ENCODE measurements around the gene TRPC1.

DNA sequence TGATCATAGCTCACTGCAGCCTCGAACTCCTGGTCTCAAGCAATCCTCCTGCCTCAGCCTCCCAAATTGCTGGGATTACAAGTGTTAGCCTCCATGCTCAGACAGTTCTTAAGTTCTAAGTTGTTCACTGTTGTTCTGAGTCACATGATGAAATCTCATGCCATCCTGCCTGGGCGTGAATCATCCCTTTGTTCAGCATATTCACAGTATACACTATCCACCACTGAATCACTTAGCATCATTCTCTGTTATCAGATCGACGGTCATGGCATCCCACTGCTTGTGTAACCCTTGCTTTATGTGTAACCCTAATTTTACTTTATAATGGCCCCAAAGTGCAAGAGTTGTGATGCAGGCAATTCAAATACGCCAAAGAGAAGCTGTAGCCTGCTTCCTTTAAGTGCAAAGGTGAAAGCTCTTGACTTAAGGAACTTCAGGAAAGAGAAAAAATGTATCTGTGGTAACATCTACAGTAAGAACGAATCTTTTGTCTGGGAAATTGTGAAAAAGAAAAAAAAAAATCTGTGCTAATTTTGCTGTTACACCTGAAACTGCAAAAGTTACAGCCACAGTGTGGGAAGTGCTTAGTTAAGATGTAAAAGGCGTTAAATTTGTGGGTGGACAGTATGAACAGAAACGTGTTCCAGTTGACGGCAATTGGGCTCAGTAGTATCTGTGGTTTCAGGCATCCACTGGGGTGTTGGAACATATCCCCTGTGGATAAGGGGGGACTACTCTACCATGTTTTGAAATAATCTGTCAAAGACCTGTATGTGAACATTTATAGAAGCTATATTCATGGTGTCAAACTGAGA, 84.5 kb downstream of the TRPC1 start:
- no peak for TF ChIP-seq EZH2 (IDR thresholded peaks at IDR 0.05; ENCODE audit: low read length)
- TF ChIP-seq, protein P1, sequence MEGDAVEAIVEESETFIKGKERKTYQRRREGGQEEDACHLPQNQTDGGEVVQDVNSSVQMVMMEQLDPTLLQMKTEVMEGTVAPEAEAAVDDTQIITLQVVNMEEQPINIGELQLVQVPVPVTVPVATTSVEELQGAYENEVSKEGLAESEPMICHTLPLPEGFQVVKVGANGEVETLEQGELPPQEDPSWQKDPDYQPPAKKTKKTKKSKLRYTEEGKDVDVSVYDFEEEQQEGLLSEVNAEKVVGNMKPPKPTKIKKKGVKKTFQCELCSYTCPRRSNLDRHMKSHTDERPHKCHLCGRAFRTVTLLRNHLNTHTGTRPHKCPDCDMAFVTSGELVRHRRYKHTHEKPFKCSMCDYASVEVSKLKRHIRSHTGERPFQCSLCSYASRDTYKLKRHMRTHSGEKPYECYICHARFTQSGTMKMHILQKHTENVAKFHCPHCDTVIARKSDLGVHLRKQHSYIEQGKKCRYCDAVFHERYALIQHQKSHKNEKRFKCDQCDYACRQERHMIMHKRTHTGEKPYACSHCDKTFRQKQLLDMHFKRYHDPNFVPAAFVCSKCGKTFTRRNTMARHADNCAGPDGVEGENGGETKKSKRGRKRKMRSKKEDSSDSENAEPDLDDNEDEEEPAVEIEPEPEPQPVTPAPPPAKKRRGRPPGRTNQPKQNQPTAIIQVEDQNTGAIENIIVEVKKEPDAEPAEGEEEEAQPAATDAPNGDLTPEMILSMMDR (optimal IDR thresholded peaks at IDR 0.05 in 1 of 3, IDR thresholded peaks at IDR 0.05 in 1 of 3, conservative IDR thresholded peaks at IDR 0.05 in 1 of 3; ENCODE audit: extremely low read depth in 1 of 3, insufficient read depth in 2 of 3, low read length in 3 of 3): no peak

All from keratinocyte (primary cell).